HL-60 (cell line): ENCODE measurements around the gene CTTNBP2NL.

Experiments used
- DNase-seq, 2 experiments: peaks; one replicate each; pipeline ENCODE4 v3.0.0-alpha.2; 2010 to 2020; ENCODE audit warnings: low read depth in 1 of 2, low spot score in 1 of 2
- H3K27ac ChIP-seq: fragments of 250-450 bp; sonication (Bioruptor Pico); replicated peaks from 2 replicates; pipeline ENCODE4 v1.5.1; 2020; ENCODE audit warnings: mild to moderate bottlenecking, moderate library complexity
- H3K27me3 ChIP-seq: fragments of 250-450 bp; sonication (Bioruptor Pico); 2 replicates; pipeline ENCODE4 v1.5.1; 2021; ENCODE audit warnings: mild to moderate bottlenecking, moderate library complexity; ENCODE audit not compliant: insufficient read depth, poor library complexity, severe bottlenecking
- H3K4me3 ChIP-seq: replicated peaks from 2 replicates; pipeline ENCODE4 v1.5.1; 2011; ENCODE audit warnings: mild to moderate bottlenecking, control low read depth, low read length; ENCODE audit not compliant: insufficient read depth
- CTCF ChIP-seq: IDR thresholded peaks from one replicate; pipeline ENCODE4 v1.5.1; 2011; ENCODE audit warnings: low read length, control low read depth, inconsistent platforms; ENCODE audit not compliant: insufficient read depth
- GABPA ChIP-seq: IDR thresholded peaks from 2 replicates; pipeline ENCODE4 v1.6.1; 2012; ENCODE audit warnings: low read depth
- POLR2AphosphoS5 ChIP-seq: IDR thresholded peaks from 2 replicates; pipeline ENCODE4 v1.6.1; 2012; ENCODE audit warnings: low read depth
- REST ChIP-seq: IDR thresholded peaks from 2 replicates; pipeline ENCODE4 v1.6.1; 2012; ENCODE audit warnings: low read depth; ENCODE audit not compliant: insufficient replicate concordance
- SPI1 ChIP-seq: IDR thresholded peaks from 2 replicates; pipeline ENCODE4 v1.6.1; 2012; ENCODE audit warnings: low read depth, mild to moderate bottlenecking, borderline replicate concordance

CTTNBP2NL gene

GRCh38 chr1:112505400-112505785, 109.4 kb downstream of the CTTNBP2NL start:
- DNase-seq: no peak
- Histone ChIP-seq H3K27me3 (peaks cover 73% of the 10 kb centered on the region), H3K27ac (no peak overlapping the region), H3K4me3 (no peak overlapping the region)
- TF ChIP-seq CTCF: no peak
- TF ChIP-seq SPI1: no peak
- no peak for TF ChIP-seq GABPA
- TF ChIP-seq REST: no peak
- TF ChIP-seq POLR2AphosphoS5: no peak

GRCh38 chr1:112505878-112506277, 109.9 kb downstream of the CTTNBP2NL start:
- no peak overlapping the region for H3K27ac ChIP-seq
- no peak for DNase-seq
- H3K27me3 ChIP-seq: peaks cover 72% of the 10 kb centered on the region
- TF ChIP-seq SPI1 (no peak), POLR2AphosphoS5 (no peak), REST (no peak), CTCF (no peak), GABPA (no peak)
- H3K4me3 ChIP-seq: no peak overlapping the region

- Histone ChIP-seq H3K27me3 (peaks cover 68% of the 10 kb centered on the region), H3K27ac (no peak overlapping the region), H3K4me3 (no peak overlapping the region)
- no peak for DNase-seq
- TF ChIP-seq GABPA: no peak
- no peak for TF ChIP-seq CTCF
- no peak for TF ChIP-seq POLR2AphosphoS5
- TF ChIP-seq REST: no peak
- TF ChIP-seq SPI1: no peak
Observed at GRCh38 chr1:112506306-112506705, 110.3 kb downstream of the CTTNBP2NL start.
